Neural progenitor cell (in vitro differentiated cells): ENCODE data around the gene HPGD. TPM values are rescaled to one million over a fixed set of nuclear protein-coding genes. Genes with fewer than 3 reads are reported as not detected.

Experiments
- DNase-seq: peaks from one replicate; pipeline ENCODE4 v3.0.0-alpha.2; 2016; ENCODE audit warnings: low spot score
- H2AFZ ChIP-seq: fragments of 200-600 bp; sonication (generic); replicated peaks from 2 replicates; pipeline ENCODE4 v1.6.1; 2016; ENCODE audit warnings: antibody characterized with exemption
- H3F3A ChIP-seq: fragments of 200-600 bp; sonication (generic); 2 replicates; pipeline ENCODE4 v1.6.1; 2016; ENCODE audit warnings: antibody characterized with exemption, low read depth
- H3K27ac ChIP-seq: fragments of 200-600 bp; sonication (generic); 2 replicates; pipeline ENCODE4 v1.5.1; 2016; ENCODE audit warnings: mild to moderate bottlenecking
- H3K27me3 ChIP-seq: fragments of 200-600 bp; sonication (generic); 2 replicates; pipeline ENCODE4 v1.6.1; 2016; ENCODE audit warnings: mild to moderate bottlenecking, moderate library complexity
- H3K36me3 ChIP-seq: fragments of 200-600 bp; sonication (generic); 2 replicates; pipeline ENCODE4 v1.5.1; 2016
- H3K4me1 ChIP-seq: fragments of 200-600 bp; sonication (generic); 2 replicates; pipeline ENCODE4 v1.6.1; 2016; ENCODE audit warnings: mixed run types
- H3K4me2 ChIP-seq: fragments of 200-600 bp; sonication (generic); 2 replicates; pipeline ENCODE4 v1.6.1; 2016
- H3K4me3 ChIP-seq: fragments of 200-600 bp; sonication (generic); 2 replicates; pipeline ENCODE4 v1.5.1; 2016
- H3K79me2 ChIP-seq: fragments of 200-600 bp; sonication (generic); 2 replicates; pipeline ENCODE4 v1.6.1; 2016; ENCODE audit warnings: low read depth
- H3K9ac ChIP-seq: fragments of 200-600 bp; sonication (generic); 2 replicates; pipeline ENCODE4 v1.6.1; 2016
- H3K9me3 ChIP-seq: fragments of 200-600 bp; sonication (generic); 2 replicates; pipeline ENCODE4 v1.5.1; 2016; ENCODE audit warnings: low read depth
- H4K20me1 ChIP-seq: fragments of 200-600 bp; sonication (generic); 2 replicates; pipeline ENCODE4 v1.6.1; 2016; ENCODE audit warnings: low read depth
- H3K27ac Mint-ChIP-seq: 3 replicates; pipeline ENCODE4 v1.8.0; 2021; ENCODE audit warnings: mixed read lengths
- H3K27me3 Mint-ChIP-seq: 2 replicates; pipeline ENCODE4 v1.8.0; 2022; ENCODE audit warnings: low read depth, mild to moderate bottlenecking, inconsistent platforms, moderate library complexity, mixed read lengths; ENCODE audit not compliant: insufficient read depth
- H3K36me3 Mint-ChIP-seq: 3 replicates; pipeline ENCODE4 v1.8.0; 2021; ENCODE audit warnings: mixed read lengths
- H3K4me1 Mint-ChIP-seq: 3 replicates; pipeline ENCODE4 v1.8.0; 2021; ENCODE audit warnings: mixed read lengths
- H3K4me3 Mint-ChIP-seq: 3 replicates; pipeline ENCODE4 v1.8.0; 2021; ENCODE audit warnings: mild to moderate bottlenecking, moderate library complexity, mixed read lengths
- H3K9me3 Mint-ChIP-seq: 3 replicates; pipeline ENCODE4 v1.8.0; 2020; ENCODE audit warnings: mixed read lengths
- CTCF ChIP-seq: fragments of 200-600 bp; sonication (generic); IDR thresholded peaks from 2 replicates; pipeline ENCODE4 v1.5.1; 2017; ENCODE audit warnings: antibody characterized with exemption, mild to moderate bottlenecking
- EZH2 ChIP-seq: fragments of 200-600 bp; sonication (generic); IDR thresholded peaks from 2 replicates; pipeline ENCODE4 v1.6.1; 2017; ENCODE audit warnings: antibody characterized with exemption, mild to moderate bottlenecking, moderate library complexity
- EZH2phosphoT487 ChIP-seq: fragments of 200-600 bp; sonication (generic); IDR thresholded peaks from 2 replicates; pipeline ENCODE4 v1.6.1; 2017; ENCODE audit warnings: antibody characterized with exemption
- total RNA-seq: library from RNA; depleted of rRNA; stranded (reverse); fragments of >200 nt; gene quantifications from 2 replicates; pipeline ENCODE4 v1.2.3, GENCODE V29; 2015; ENCODE audit warnings: low replicate concordance

HPGD gene
- total RNA-seq, 1 donor from 2014 or later: not detected

- Mint-ChIP-seq H3K27ac (no peak overlapping the region), H3K27me3 (peaks cover 3% of the 10 kb centered on the region), H3K4me1 (peaks cover 15% of the 10 kb centered on the region), H3K36me3 (no peaks in the 10 kb centered on the region), H3K9me3 (no peaks in the 10 kb centered on the region), H3K4me3 (no peak overlapping the region)
- H2AFZ ChIP-seq: no peak overlapping the region
- no peak overlapping the region for H3K4me3 ChIP-seq
- peaks cover 8% of the 10 kb centered on the region for H3K4me1 ChIP-seq
- H3K27ac ChIP-seq: no peak overlapping the region
- no peak overlapping the region for H3K4me2 ChIP-seq
- no peaks in the 10 kb centered on the region for H3K9me3 ChIP-seq
- DNase-seq: no peak
- TF ChIP-seq EZH2 (no peak), EZH2phosphoT487 (no peak), CTCF (no peak)
- no peaks in the 10 kb centered on the region for H3K36me3 ChIP-seq
- H3K9ac ChIP-seq: no peak overlapping the region
- H3F3A ChIP-seq: no peaks in the 10 kb centered on the region
- no peaks in the 10 kb centered on the region for H3K79me2 ChIP-seq
- no peaks in the 10 kb centered on the region for H4K20me1 ChIP-seq
- no peaks in the 10 kb centered on the region for H3K27me3 ChIP-seq
These were observed 26.7 kb downstream of the HPGD start for GRCh38 chr4:174495626-174496025.

GRCh38 chr4:174494726-174495125, 27.6 kb downstream of the HPGD start:
- H3K4me2 ChIP-seq: peak overlapping the region; percentile 11
- no peaks in the 10 kb centered on the region for H3K9me3 Mint-ChIP-seq
- no peak overlapping the region for H2AFZ ChIP-seq
- no peaks in the 10 kb centered on the region for H3K79me2 ChIP-seq
- H3K27me3 Mint-ChIP-seq: peaks cover 3% of the 10 kb centered on the region
- no peak overlapping the region for H3K27ac ChIP-seq
- H3F3A ChIP-seq: no peaks in the 10 kb centered on the region
- H3K36me3 ChIP-seq: no peaks in the 10 kb centered on the region
- peaks cover 15% of the 10 kb centered on the region for H3K4me1 Mint-ChIP-seq
- H3K9me3 ChIP-seq: no peaks in the 10 kb centered on the region
- H4K20me1 ChIP-seq: no peaks in the 10 kb centered on the region
- no peaks in the 10 kb centered on the region for H3K27me3 ChIP-seq
- H3K4me3 ChIP-seq: no peak overlapping the region
- TF ChIP-seq EZH2 (no peak), CTCF (no peak), EZH2phosphoT487 (no peak)
- no peak overlapping the region for H3K4me3 Mint-ChIP-seq
- H3K9ac ChIP-seq: no peak overlapping the region
- peak; percentile 11 for DNase-seq
- no peak overlapping the region for H3K27ac Mint-ChIP-seq
- H3K36me3 Mint-ChIP-seq: no peaks in the 10 kb centered on the region
- H3K4me1 ChIP-seq: peaks cover 8% of the 10 kb centered on the region

GRCh38 chr4:174494146-174494545, 28.1 kb downstream of the HPGD start:
- H3K9ac ChIP-seq: no peak overlapping the region
- Mint-ChIP-seq H3K9me3 (no peaks in the 10 kb centered on the region), H3K4me1 (peaks cover 15% of the 10 kb centered on the region), H3K27me3 (peaks cover 5% of the 10 kb centered on the region), H3K4me3 (no peak overlapping the region), H3K36me3 (no peaks in the 10 kb centered on the region), H3K27ac (no peak overlapping the region)
- TF ChIP-seq EZH2phosphoT487 (no peak), EZH2 (no peak), CTCF (no peak)
- peaks cover 8% of the 10 kb centered on the region for H3K4me1 ChIP-seq
- no peaks in the 10 kb centered on the region for H3F3A ChIP-seq
- H3K9me3 ChIP-seq: no peaks in the 10 kb centered on the region
- peak overlapping the region; percentile 9 for H2AFZ ChIP-seq
- H3K4me2 ChIP-seq: no peak overlapping the region
- no peak overlapping the region for H3K4me3 ChIP-seq
- no peaks in the 10 kb centered on the region for H4K20me1 ChIP-seq
- no peak overlapping the region for H3K27ac ChIP-seq
- H3K36me3 ChIP-seq: no peaks in the 10 kb centered on the region
- H3K79me2 ChIP-seq: no peaks in the 10 kb centered on the region
- no peaks in the 10 kb centered on the region for H3K27me3 ChIP-seq
- no peak for DNase-seq
